ENCODE measurements around the gene DENND1A. TPM values are rescaled to one million over a fixed set of nuclear protein-coding genes. Genes with fewer than 3 reads are reported as not detected.

The DENND1A gene
- total RNA-seq, 1 donor from 2014 or later, result 6.9 TPM

- DNase-seq (ENCODE audit: low read depth in 2 of 2), result no peak
These were observed 386.4 kb downstream of the DENND1A start for GRCh38 chr9:123543492-123543891.

GRCh38 chr9:123542435-123543225 is 387.3 kb downstream of the DENND1A start:
- peak in 1 of 2 donors; percentile 9 for DNase-seq (ENCODE audit: low read depth in 2 of 2)

- DNase-seq (ENCODE audit: low read depth in 2 of 2), result no peak
These were observed 388.5 kb downstream of the DENND1A start for GRCh38 chr9:123541411-123541810.

GRCh38 chr9:123540457-123540856 is 389.5 kb downstream of the DENND1A start:
- DNase-seq (ENCODE audit: low read depth in 2 of 2), result no peak

GRCh38 chr9:123537809-123538208 is 392.1 kb downstream of the DENND1A start:
- no peak for DNase-seq (ENCODE audit: low read depth in 2 of 2)

- no peak for DNase-seq (ENCODE audit: low read depth in 2 of 2)
These were observed 393.5 kb downstream of the DENND1A start for GRCh38 chr9:123536455-123536868.

- DNase-seq (ENCODE audit: low read depth in 2 of 2), result no peak
These were observed 395.6 kb downstream of the DENND1A start for GRCh38 chr9:123534336-123534735.

- DNase-seq (ENCODE audit: low read depth in 2 of 2), result no peak
These were observed 399.7 kb downstream of the DENND1A start for GRCh38 chr9:123530244-123530643.

- DNase-seq (ENCODE audit: low read depth in 2 of 2), result no peak
These were observed 401.4 kb downstream of the DENND1A start for GRCh38 chr9:123528501-123528900.

- DNase-seq (ENCODE audit: low read depth in 2 of 2), result no peak
These were observed 401.9 kb downstream of the DENND1A start for GRCh38 chr9:123527981-123528380.

- no peak for DNase-seq (ENCODE audit: low read depth in 2 of 2)
These were observed 404.0 kb downstream of the DENND1A start for GRCh38 chr9:123525957-123526356.

GRCh38 chr9:123525424-123525823 is 404.5 kb downstream of the DENND1A start:
- DNase-seq (ENCODE audit: low read depth in 2 of 2), result no peak

- DNase-seq (ENCODE audit: low read depth in 2 of 2), result no peak
These were observed 405.1 kb downstream of the DENND1A start for GRCh38 chr9:123524866-123525265.

- DNase-seq (ENCODE audit: low read depth in 2 of 2), result no peak
These were observed 406.1 kb downstream of the DENND1A start for GRCh38 chr9:123523845-123524244.

GRCh38 chr9:123523001-123523400 is 406.9 kb downstream of the DENND1A start:
- DNase-seq (ENCODE audit: low read depth in 2 of 2), result no peak

- DNase-seq (ENCODE audit: low read depth in 2 of 2), result no peak
These were observed 407.7 kb downstream of the DENND1A start for GRCh38 chr9:123522251-123522650.

- no peak for DNase-seq (ENCODE audit: low read depth in 2 of 2)
These were observed 411.6 kb downstream of the DENND1A start for GRCh38 chr9:123518338-123518737.

- DNase-seq (ENCODE audit: low read depth in 2 of 2), result no peak
These were observed 412.4 kb downstream of the DENND1A start for GRCh38 chr9:123517512-123517911.

GRCh38 chr9:123514766-123515165 is 415.2 kb downstream of the DENND1A start:
- DNase-seq (ENCODE audit: low read depth in 2 of 2), result no peak

- DNase-seq (ENCODE audit: low read depth in 2 of 2), result no peak
These were observed 416.4 kb downstream of the DENND1A start for GRCh38 chr9:123513554-123513953.

- DNase-seq (ENCODE audit: low read depth in 2 of 2), result no peak
These were observed 418.3 kb downstream of the DENND1A start for GRCh38 chr9:123511326-123512277.

- DNase-seq (ENCODE audit: low read depth in 2 of 2), result no peak
These were observed 420.3 kb downstream of the DENND1A start for GRCh38 chr9:123509646-123510045.

All from lung microvascular endothelial cell (primary cell).